Superior temporal gyrus (tissue), 1 donor: Measurements from ENCODE around the gene ERP44.
"Not testable (repeated sequence)": the region's sequence is repeated elsewhere in the genome, so short reads cannot be mapped to it uniquely, and the experiment has no call there.

ENCODE experiments used
- DNase-seq: peaks from one replicate; pipeline ENCODE4 v3.0.0-alpha.2; 2016; ENCODE audit errors: extremely low spot score

The ERP44 gene

DNA sequence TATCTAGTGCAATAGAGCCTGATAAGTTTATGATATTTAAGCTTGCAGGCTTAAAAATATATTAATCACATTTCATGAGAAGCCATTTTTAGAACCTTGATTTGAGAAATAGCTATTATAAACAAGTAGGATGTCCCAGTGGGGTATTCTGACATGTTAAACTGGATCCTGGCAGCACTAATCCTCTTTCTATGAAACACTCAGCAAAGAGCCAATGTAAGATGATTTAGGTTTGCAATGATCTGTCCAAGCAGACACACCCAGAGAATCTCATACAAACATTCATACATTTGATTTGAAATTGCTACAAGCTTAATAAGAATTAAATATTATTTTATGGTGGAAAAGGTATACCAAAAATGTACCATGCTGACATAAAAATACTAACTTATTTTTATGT is 86.5 kb downstream of the ERP44 start:
- no peak for DNase-seq

DNA sequence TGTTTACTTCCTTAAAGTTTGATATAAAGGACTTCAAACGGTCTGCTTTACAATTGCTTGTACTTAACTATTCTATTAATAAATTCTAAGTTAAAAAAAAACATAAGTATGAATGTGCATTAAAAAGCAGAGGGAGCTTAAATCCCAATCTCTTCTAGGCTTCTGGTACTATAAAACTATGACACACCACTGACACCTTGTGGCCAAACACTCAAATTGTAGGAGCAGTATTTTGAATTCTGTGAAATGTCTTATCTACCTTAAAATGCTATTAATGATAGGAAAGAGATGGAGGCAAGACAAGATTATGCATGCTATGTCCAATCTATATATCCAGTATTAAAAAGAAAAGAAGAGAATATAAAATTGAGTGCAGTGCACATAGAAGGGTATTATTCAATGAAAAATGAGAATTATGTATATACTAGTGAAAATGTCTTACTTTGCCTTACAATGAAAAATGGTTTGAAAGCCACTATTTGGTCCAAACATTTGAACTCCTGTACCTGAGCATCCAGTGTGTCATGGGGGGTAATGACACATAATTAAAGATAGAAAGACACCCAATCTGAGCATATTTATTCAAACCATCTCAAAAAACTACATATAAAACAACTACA is 87.6 kb downstream of the ERP44 start:
- DNase-seq: no peak

DNA sequence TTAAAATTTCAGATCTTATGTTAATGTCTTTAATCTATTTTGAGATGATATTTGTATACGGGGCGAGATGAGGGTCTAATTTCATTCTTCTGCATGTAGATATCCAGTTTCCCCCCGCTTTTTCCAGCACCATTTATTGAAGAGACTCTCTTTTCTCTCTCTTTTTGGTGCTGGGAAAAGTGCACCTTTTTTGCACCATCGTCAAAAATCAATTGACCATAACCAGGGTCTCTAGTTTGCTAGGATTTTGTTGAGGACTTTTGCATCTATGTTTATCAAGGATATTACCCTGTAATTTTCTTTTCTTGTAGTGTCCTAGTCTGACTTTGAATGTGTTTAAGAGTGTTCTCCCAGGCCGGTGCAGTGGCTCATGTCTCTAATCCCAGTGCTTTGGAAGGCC is 99.0 kb downstream of the ERP44 start:
- no peak for DNase-seq

DNA sequence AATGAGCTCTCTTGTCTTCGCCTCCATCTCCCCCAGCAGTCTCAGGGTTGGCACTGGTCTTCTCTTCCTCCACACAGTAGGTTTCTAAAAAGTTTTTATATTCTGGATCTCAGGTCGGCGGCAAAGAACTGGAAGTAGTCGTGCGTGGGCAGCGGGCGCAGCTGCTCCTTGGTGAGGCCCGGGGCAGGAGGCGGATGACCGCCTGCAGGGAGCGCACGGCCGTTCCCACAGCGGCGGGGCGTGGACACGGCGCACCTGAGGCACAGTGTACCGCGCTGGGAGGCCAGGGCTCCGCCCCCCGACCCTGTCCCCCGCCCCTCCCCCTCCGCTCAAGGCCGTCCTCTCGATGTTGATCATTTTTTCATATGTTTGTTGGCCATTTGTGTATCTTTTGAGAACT is 99.9 kb downstream of the ERP44 start:
- no peak for DNase-seq

DNA sequence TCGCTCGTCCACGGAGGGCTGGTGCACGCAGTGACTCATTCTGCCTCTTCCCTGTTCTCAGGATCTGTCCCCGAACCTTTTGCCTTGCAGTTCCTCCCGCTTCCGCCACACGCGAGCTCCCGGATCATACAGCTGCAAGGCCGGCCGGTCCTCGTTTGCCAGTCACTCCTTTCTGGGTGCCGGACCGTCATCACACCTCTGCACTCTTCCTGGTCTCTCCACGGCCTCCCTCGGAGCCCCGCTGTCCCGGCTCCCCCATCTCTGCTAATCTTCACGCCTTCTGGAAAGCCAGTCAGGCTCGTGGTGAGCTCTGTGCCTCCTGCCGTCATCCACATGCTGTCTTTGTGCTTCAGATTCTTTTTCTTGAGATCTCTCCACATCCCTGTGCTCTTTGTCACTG is 100.5 kb downstream of the ERP44 start:
- no peak for DNase-seq

DNA sequence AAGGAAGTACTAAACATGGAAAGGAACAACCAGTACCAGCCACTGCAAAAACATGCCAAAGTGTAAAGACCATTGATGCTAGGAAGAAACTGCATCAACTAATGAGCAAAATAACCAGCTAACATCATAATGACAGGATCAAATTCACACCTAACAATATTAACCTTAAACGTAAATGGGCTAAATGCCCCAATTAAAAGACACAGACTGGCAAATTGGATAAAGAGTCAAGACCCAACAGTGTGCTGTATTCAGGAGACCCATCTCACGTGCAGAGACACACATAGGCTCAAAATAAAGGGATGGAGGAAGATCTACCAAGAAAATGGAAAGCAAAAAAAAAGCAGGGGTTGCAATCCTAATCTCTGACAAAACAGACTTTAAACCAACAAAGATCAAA is 108.3 kb downstream of the ERP44 start:
- not testable (repeated sequence) for DNase-seq

DNA sequence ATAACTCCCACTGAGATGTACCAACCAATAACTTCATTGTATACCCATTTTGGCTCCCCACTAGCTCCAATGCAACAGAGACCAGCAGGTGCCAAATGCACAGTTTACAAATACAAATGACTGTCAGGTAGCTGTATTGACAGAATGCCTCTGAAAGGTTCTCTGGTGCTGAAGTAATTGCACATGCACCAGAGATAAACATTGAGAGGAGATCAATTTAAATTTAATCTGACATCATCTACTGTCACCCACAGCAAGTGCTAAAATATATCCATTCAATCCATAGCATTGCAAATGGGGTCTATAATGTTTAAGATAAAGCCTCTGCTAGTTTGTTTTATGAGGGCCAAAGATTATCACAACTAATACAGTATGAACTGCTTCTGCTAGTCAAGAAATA is 112.2 kb downstream of the ERP44 start:
- no peak for DNase-seq

DNA sequence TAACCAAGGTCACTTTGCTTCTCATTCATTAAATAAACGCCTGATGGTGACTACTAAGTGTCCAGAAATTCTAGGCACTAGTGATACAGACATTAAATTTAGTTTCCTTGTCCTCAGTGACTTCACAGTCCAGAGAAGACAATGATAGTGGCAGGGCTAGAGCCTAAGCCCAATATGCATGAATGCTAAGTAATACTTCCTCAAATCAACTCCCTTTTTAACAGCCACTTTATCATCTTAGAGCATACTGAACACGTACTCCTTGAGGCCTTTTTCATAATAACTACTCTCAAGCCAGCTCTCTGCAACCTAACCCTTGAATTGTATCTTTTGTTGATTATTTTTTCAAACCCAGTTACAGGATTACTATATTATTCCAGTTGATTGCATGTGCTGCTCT is 118.2 kb downstream of the ERP44 start:
- no peak for DNase-seq

DNA sequence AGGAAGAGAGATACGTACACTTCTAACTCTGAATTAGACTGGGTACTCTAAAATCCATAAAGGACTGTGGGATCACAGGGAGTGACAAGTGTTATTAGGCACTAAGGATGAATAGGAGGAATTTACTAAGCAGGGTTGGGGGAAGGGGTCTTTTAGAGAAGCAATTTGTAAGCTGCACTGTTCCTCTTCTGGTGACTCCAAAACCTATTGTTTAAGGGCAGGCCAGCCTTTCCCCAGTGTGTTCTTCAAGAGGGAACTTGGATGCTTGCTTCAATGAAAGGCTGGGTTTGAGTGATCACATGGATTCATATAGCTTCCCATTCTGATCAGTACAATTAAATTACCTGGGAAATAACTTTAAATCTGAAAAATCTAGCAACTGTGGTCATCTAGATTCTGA is 120.6 kb downstream of the ERP44 start:
- no peak for DNase-seq

DNA sequence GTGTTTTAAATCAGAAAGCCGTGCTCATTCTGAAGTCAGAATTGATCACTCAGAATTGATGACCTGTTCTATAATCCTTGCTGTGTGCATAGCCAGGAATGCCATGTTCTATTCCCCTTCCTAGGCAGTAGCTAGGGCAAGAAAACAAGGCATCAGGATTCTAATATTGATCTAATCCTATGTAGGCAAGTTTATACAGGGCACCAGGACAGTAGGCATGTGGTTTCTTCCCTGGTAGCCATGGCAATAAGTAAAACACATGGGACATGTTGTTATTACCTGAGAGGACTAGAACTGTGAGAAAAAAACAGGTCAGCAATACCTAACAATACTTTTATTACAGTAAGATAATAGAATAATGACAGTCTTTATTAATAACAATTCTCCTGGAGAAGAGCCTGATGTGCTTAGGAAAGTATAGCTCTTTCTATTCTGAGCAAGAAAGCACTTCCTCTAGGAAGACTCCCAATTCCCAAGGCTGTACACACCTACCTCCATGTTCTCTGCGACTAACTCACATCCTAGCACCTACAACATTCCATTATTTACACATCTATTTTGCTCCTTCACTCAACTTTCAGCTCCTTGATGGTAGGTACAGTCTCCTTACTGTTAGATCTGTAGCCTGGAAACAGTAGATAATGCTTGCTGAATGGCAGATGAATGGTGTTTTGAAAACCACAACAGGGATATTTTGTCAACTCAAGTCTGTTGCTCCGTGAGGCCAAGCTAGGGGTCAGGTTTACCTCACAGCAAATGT is 121.6 kb downstream of the ERP44 start:
- no peak for DNase-seq

DNA sequence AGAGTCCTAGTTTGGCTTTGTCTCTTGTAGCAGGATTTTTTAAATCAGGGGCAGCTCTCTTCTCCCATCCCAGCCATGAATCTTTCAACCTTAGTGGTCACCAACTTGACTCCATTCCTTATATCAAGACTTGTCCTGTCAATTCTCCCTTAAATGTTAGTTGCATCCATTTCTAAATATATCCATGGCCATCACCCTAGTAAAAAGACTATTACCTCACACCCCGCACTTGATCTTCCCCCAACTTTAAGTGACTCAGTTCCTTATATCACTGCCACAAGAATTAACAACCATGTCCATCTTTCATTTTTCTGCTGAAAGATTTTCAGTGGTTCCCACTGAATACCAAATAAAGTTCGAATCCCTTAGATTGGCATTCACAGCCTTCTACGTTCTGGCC is 125.3 kb downstream of the ERP44 start:
- no peak for DNase-seq

DNA sequence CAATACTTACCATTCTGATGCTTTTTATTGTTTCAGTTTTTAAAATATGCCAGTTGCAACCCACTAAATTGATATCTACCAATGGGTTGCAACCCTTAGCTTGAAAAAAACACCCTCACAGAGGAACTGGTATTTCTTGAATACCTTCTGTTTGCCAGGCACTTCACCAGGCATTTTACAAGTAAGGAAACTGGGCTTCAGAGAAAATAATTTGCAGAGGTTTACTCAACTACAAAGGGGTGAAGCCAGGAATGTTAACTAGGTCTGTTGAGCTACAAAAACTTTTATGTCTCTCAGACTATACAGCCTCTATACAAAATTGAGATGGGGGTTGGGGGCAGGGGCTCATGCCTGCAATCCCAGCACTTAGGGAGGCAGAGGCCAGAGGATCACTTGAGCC is 127.4 kb downstream of the ERP44 start:
- DNase-seq: no peak

DNA sequence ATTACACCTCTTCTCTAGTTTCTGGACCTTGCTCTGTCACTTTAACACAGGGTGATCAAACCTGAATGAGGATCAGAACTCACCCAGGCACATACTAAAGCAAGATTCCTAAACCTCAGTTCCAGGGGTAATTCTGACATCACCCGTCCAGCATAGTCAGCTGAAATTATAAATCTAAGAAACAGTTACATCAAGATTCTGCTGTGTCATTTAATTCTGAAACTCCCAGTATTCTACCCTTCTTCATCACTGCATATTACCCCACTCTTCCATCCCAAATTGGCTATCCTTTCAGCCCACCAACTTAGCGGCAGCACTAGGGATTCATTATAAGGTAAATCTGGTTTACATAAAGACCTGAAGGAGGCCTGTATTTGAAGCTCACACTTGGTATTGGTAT is 128.3 kb downstream of the ERP44 start:
- no peak for DNase-seq

DNA sequence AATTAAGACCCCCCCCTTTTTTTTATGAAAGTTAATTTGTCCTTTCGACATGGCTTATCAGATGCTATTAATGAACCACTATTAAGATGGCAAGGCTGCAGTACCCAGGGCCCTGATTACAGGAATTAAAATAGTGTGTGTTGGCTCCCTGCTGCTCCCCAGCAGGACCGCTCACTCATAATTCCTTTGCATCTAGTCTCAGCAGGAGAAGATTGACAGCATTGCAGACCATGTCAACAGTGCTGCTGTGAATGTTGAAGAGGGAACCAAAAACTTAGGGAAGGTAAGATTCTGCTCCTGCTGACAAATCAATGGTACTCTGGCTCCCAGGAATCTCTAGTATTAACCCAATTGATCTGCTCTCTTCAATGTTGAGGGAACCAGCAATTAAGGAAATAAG is 131.3 kb downstream of the ERP44 start:
- DNase-seq: no peak

DNA sequence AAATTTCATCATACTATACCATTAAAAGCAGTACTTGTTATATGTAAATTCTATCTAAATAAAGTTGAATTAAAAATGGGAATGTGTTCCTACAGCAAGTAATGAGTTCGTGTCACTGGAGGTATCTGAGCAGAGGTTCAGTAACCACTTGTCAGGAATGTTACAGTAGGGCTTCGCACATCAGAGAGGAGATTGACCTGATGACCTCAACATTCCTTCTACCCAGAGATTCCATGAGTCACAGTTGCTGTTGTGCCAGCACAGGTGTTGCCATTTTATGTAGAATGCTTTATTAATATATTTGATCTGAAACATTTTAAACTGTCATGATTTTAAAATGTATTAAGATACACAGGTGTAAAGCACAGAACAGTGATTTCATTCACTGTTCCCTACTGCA is 132.1 kb downstream of the ERP44 start:
- no peak for DNase-seq

DNA sequence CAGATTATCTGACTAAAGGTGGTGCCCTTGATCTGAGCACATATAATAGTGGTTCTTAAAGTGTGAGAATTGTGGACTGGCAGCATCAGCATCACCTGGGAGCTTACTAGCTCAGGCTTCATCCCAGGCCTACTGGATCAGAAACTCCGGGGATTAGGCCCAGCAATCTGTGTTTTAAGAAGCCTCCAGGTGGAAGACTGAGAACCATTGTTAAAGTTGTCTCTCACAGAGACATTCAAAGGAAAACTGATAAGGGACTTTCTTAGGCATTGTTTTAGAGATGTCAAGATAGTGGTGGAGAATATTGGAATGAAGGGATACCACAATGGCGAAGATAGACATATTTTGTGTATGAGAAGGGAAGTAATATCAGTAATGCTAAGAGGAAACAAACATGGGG is 132.8 kb downstream of the ERP44 start:
- DNase-seq: no peak

DNA sequence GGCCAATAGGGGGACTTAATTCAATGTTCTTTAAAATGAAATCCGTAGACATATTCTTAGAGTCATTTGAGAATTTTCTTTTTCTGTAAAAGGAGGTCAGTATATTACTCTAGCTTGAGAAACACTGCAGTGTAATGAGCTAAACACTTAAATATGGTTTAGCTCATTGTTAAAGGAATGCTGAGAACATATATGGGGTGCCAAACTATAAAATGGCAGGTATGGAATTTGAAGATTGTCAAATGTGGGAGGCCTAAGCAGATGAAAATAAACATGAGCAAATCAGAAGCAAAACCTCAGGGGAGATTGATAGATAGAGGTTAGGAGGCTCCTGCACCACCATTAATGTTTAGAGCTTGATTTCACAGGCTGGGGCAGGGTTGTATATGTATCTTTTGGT is 134.5 kb downstream of the ERP44 start:
- no peak for DNase-seq

DNA sequence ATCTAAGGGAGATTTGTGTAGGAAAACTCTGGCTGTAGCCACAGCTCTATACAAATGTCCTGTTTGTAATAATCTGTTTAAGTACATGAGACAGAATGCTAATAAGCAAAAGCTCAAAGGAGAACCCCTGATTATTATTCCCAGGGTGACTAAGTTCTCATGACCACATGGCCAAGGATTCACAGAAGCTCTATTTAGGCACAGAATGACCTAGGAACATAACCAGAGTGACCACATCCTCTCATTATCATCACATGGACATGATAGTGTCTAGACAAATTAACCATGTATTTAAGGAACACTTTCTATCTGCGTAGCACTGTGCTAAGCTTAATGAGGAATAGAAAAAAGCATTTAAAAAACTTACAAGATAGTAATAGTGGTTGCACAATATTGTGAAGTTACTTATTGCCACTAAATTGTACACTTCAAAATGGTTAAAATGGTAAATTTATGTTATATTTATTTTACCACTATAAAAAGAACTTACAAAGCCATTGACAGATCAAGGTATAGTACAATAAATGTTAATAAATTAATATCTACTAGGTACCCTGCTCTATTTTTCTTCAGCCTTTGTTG is 136.0 kb downstream of the ERP44 start:
- DNase-seq: no peak

DNA sequence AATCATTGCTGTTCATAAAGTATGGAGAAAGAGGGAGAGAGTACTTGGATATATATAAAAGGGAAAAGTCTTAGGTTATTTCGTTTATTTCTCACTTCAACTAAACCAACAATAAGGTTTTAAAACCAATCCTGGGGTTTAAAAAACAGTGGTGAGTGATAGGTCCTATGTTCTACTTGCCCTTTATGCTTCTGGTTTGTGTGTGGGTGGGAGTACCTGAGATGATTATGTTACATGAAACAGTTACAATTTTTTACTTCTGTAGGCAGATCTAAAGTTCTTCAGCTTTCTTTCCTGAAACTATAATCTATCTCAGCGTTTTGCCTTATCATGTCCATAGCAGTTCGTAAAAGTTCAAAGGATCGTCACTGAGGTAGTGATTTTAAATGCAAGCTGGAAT is 143.2 kb downstream of the ERP44 start:
- DNase-seq: no peak

DNA sequence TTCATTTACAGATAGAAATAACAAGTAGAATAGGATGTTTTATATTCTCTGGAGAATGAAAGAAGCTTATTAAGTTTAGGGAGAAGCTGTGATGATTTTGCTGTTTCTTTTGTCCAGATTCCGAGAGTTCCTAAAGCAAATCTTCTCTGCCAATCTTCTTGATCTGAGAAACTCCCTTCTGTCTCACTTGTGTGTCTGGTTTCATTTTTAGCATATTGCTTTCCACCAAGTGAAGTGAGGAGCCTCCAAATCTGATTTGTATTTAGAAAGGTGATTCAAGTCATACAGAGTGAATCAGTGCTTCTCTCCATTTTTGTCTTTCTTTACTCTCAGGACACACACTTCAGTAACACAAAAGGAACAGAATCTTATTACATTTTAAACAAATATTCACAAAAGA is 144.0 kb downstream of the ERP44 start:
- no peak for DNase-seq

DNA sequence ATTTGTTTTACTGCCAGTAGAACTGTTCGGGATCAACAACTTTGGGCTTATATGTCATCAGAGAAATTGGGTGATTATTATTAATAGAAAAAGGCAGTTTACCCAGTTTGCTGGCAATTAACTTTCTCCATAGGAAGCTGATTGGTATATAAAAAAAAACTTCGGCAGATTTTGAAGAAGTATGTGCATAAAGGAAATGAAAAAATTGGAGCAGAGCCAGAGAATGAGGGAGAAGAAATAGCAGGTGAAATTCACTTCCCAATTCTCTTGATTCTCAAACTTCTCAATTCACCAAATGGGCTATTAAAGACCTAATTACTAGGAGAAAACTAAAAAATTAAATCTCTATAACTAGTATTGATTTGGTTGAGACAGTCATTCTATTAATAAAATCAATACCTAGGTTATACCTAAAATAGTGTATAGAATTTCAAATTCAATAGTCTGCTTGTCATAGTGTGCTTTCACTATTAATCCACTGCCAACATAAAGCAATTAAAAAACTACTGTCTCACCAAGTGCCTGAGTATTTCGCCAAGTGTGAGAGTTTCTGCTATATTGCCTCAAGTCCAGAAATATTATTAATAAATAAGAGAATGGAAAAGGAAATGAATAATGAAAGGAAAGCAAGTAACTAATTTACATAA is 144.8 kb downstream of the ERP44 start:
- no peak for DNase-seq

DNA sequence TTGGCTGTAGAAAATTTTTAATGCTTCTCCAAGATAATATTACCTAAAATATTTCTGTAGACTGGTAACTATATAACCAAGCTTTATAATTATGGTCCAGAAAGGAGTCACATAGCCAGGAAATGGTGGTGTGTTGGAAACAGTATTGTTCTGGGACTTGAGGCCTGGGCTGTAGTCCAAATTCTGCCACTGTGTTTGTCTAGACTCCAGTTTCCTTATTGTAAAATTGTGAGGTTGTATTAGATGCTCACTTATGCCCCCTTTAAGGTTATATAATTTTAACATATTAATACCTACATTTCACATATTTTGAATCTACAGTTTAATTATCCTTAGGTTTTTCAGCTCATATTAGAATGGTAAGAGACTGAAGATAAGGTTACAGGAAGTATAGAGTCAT is 149.9 kb downstream of the ERP44 start:
- no peak for DNase-seq

DNA sequence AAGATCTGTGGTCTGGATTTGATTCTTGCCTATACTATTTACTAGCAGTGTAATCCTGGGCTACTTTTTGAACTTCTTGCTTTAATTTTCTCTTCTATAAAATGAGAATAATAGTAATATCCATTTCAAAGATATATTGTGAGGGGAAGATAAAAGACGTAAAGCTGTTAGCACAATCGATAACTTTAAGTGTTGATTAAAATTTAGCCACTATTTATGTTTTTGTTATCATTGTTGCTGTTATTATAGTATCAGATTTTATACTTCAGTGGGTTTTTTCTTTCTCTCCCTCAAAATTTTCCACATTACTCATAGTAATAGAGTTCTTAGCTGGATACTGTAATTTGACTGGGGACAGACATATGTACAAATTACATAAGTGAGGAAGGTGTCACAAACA is 150.3 kb downstream of the ERP44 start:
- DNase-seq: no peak
